Measurements from ENCODE around the gene TRAF1. TPM values are rescaled to one million over a fixed set of nuclear protein-coding genes. Genes with fewer than 3 reads are reported as not detected.

The TRAF1 gene
- total RNA-seq, 2 experiments from 2014 or later = 59.6 to 114 TPM

- ATAC-seq = no peak
- H3K27me3 Mint-ChIP-seq = no peaks in the 10 kb centered on the region
- CTCF ChIA-PET = no interaction called here
- H3K27ac Mint-ChIP-seq = no peak overlapping the region
- no peak for DNase-seq
- H3K4me1 Mint-ChIP-seq = peaks cover 5% of the 10 kb centered on the region
- H3K36me3 Mint-ChIP-seq = no peaks in the 10 kb centered on the region
- no peak overlapping the region for H3K4me3 Mint-ChIP-seq
- H3K9me3 Mint-ChIP-seq (ENCODE audit: low read depth) = no peaks in the 10 kb centered on the region
Measured at GRCh38 chr9:120949290-120949689, 22.7 kb upstream of the TRAF1 start.

DNA sequence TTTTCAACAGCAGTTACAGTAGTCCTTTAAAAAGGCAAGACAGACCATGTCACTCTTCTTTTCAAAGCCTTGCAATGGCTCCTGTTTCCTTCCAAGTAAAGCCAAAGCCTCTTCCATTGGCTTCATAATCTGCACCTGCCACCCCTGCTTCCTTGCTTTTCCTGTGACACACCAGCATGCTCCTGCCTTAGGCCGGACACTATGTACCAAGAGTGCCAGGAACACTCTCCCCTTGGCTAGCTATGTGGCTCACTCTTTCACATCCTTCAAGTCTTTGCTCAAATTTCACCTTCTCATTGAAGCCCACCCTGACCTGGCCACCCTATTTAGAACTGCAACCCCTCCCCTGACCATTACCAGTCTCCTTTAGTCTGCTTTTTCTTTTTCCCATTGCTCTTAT lies 22.2 kb upstream of the TRAF1 start:
- ATAC-seq (no peak), DNase-seq (no peak)
- no peaks in the 10 kb centered on the region for H3K36me3 Mint-ChIP-seq
- H3K4me3 Mint-ChIP-seq = no peak overlapping the region
- peaks cover 5% of the 10 kb centered on the region for H3K4me1 Mint-ChIP-seq
- CTCF ChIA-PET = no interaction called here
- H3K27ac Mint-ChIP-seq = no peak overlapping the region
- no peaks in the 10 kb centered on the region for H3K9me3 Mint-ChIP-seq (ENCODE audit: low read depth)
- H3K27me3 Mint-ChIP-seq = no peaks in the 10 kb centered on the region

DNA sequence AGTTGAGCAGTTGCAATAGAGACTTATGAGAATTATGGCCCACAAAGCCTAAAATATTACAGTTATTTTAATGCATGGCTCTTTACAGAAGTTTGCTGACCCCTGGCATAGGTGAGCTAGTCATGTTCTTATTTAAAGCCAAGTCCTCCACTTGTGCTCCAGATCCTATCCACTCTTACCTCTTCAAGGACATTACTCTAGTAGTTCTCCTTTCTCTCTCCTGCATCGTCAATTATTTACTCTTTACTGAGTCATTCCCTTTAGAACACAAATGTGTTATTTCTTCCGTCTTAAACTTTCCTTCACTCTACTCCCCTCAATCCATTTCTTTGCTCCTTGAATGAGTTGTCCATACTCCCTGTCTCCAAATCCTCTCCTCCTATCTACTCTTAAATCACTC lies 20.6 kb upstream of the TRAF1 start:
- CTCF ChIA-PET = interaction anchor here (0.8 to 1.0 kb wide), 2 partner anchors 10 to 34 kb away, joined by 3 to 4 read pairs; no protein-coding TSS in a partner anchor
- no peak overlapping the region for H3K27ac Mint-ChIP-seq
- DNase-seq (no peak), ATAC-seq (no peak)
- no peaks in the 10 kb centered on the region for H3K27me3 Mint-ChIP-seq
- H3K9me3 Mint-ChIP-seq (ENCODE audit: low read depth) = no peaks in the 10 kb centered on the region
- no peaks in the 10 kb centered on the region for H3K36me3 Mint-ChIP-seq
- no peak overlapping the region for H3K4me3 Mint-ChIP-seq
- H3K4me1 Mint-ChIP-seq = peaks cover 5% of the 10 kb centered on the region

DNA sequence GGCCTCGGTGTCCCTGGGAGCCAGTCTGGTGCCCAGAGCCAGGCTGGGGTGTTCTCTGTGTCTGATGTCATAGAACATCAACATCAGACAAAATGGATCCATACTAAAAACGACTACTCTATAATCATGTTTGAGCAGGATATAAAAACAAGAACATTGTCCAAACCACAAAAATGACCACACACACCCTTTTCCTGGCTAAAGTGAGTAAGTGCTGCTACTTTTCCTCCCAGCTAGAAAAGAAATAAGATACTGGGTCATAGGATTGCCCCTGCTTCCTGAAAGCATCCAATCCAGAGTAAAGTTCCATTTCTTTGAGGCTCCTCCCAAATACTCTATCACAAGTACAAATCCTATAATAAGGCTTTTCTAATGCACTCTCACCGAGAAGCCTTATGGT lies 19.7 kb upstream of the TRAF1 start:
- no peaks in the 10 kb centered on the region for H3K9me3 Mint-ChIP-seq (ENCODE audit: low read depth)
- no peak overlapping the region for H3K4me3 Mint-ChIP-seq
- H3K27me3 Mint-ChIP-seq = no peaks in the 10 kb centered on the region
- H3K4me1 Mint-ChIP-seq = peaks cover 5% of the 10 kb centered on the region
- ATAC-seq (no peak), DNase-seq (no peak)
- H3K27ac Mint-ChIP-seq = no peak overlapping the region
- CTCF ChIA-PET = interaction anchor here (0.8 to 1.0 kb wide), 2 partner anchors 9 to 35 kb away, joined by 3 to 4 read pairs; no protein-coding TSS in a partner anchor
- H3K36me3 Mint-ChIP-seq = no peaks in the 10 kb centered on the region

GRCh38 chr9:120944948-120945347 lies 18.4 kb upstream of the TRAF1 start:
- no peak overlapping the region for H3K4me3 Mint-ChIP-seq
- no peak for ATAC-seq
- peaks cover 2% of the 10 kb centered on the region for H3K27me3 Mint-ChIP-seq
- DNase-seq = no peak
- CTCF ChIA-PET = interaction anchor here (1.0 kb wide), 1 partner anchor 14 kb away, joined by 4 read pairs; no protein-coding TSS in a partner anchor
- H3K36me3 Mint-ChIP-seq = no peaks in the 10 kb centered on the region
- peaks cover 5% of the 10 kb centered on the region for H3K4me1 Mint-ChIP-seq
- H3K27ac Mint-ChIP-seq = no peak overlapping the region
- no peaks in the 10 kb centered on the region for H3K9me3 Mint-ChIP-seq (ENCODE audit: low read depth)

- Mint-ChIP-seq H3K36me3 (no peaks in the 10 kb centered on the region), H3K4me3 (no peak overlapping the region), H3K9me3 (ENCODE audit: low read depth) (no peaks in the 10 kb centered on the region), H3K27me3 (peaks cover 2% of the 10 kb centered on the region), H3K4me1 (peaks cover 5% of the 10 kb centered on the region), H3K27ac (no peak overlapping the region)
- ATAC-seq (no peak), DNase-seq (no peak)
- CTCF ChIA-PET = interaction anchor here (1.0 to 1.3 kb wide), 2 partner anchors 13 to 37 kb away, joined by 3 to 4 read pairs; no protein-coding TSS in a partner anchor
Measured at GRCh38 chr9:120944434-120944843, 17.8 kb upstream of the TRAF1 start.

- CTCF ChIA-PET = no interaction called here
- H3K27me3 Mint-ChIP-seq = peaks cover 2% of the 10 kb centered on the region
- H3K4me1 Mint-ChIP-seq = peaks cover 7% of the 10 kb centered on the region
- no peaks in the 10 kb centered on the region for H3K36me3 Mint-ChIP-seq
- H3K9me3 Mint-ChIP-seq (ENCODE audit: low read depth) = no peaks in the 10 kb centered on the region
- no peak overlapping the region for H3K27ac Mint-ChIP-seq
- no peak for DNase-seq
- no peak overlapping the region for H3K4me3 Mint-ChIP-seq
- ATAC-seq = no peak
Measured at GRCh38 chr9:120942186-120943001, 15.8 kb upstream of the TRAF1 start.

GRCh38 chr9:120941046-120941770 lies 14.6 kb upstream of the TRAF1 start:
- CTCF ChIA-PET = no interaction called here
- no peak overlapping the region for H3K27ac Mint-ChIP-seq

GRCh38 chr9:120940573-120940972 lies 14.0 kb upstream of the TRAF1 start:
- Mint-ChIP-seq H3K4me3 (no peak overlapping the region), H3K27ac (no peak overlapping the region), H3K36me3 (no peaks in the 10 kb centered on the region), H3K27me3 (peaks cover 2% of the 10 kb centered on the region), H3K9me3 (ENCODE audit: low read depth) (no peaks in the 10 kb centered on the region), H3K4me1 (peaks cover 16% of the 10 kb centered on the region)
- CTCF ChIA-PET = interaction anchor here (1.7 kb wide), 1 partner anchor 68 kb away, joined by 4 read pairs; no protein-coding TSS in a partner anchor
- no peak for DNase-seq
- ATAC-seq = no peak

More at GRCh38 chr9:120941046-120941770, 14.6 kb upstream of the TRAF1 start:
- no peaks in the 10 kb centered on the region for H3K9me3 Mint-ChIP-seq (ENCODE audit: low read depth)
- H3K27me3 Mint-ChIP-seq = peaks cover 2% of the 10 kb centered on the region
- DNase-seq (no peak), ATAC-seq (no peak)
- peaks cover 14% of the 10 kb centered on the region for H3K4me1 Mint-ChIP-seq
- no peaks in the 10 kb centered on the region for H3K36me3 Mint-ChIP-seq
- no peak overlapping the region for H3K4me3 Mint-ChIP-seq

GRCh38 chr9:120938851-120939250 lies 12.3 kb upstream of the TRAF1 start:
- Mint-ChIP-seq H3K9me3 (ENCODE audit: low read depth) (no peaks in the 10 kb centered on the region), H3K27me3 (peaks cover 2% of the 10 kb centered on the region), H3K4me3 (no peak overlapping the region), H3K36me3 (no peaks in the 10 kb centered on the region), H3K27ac (no peak overlapping the region), H3K4me1 (peaks cover 31% of the 10 kb centered on the region)
- CTCF ChIA-PET = interaction anchor here (1.1 to 2.0 kb wide), 5 partner anchors 23 to 123 kb away, joined by 3 to 11 read pairs (median 4); no protein-coding TSS in a partner anchor
- no peak for DNase-seq
- no peak for ATAC-seq

- Mint-ChIP-seq H3K4me3 (no peak overlapping the region), H3K9me3 (ENCODE audit: low read depth) (no peaks in the 10 kb centered on the region), H3K27ac (no peak overlapping the region), H3K4me1 (peaks cover 43% of the 10 kb centered on the region), H3K27me3 (peaks cover 2% of the 10 kb centered on the region), H3K36me3 (no peaks in the 10 kb centered on the region)
- no peak for ATAC-seq
- no peak for DNase-seq
- CTCF ChIA-PET = interaction anchor here (0.9 to 4.2 kb wide), 18 partner anchors 9 to 182 kb away, joined by 3 to 42 read pairs (median 6); no protein-coding TSS in a partner anchor
Measured at GRCh38 chr9:120937596-120937995, 11.0 kb upstream of the TRAF1 start.

DNA sequence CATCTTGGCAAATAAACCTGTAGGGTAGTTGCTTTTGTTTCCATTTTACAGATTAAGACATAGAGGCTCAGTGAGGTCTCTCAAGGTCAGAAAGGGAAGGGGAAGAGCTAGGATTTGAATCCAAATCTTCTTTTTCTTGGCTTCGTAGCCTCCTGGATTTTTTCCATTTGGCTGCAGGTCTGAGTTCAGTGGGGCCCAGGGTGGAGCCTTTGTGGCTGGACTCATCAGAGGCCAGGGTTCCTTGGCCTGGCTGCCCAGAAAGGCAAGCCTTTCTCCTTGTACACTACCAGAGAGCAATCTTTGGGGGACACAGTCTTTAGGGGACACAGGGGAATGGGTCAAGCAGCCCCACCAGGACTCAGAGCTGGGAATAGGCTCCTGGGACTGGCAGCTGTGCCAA lies 10.5 kb upstream of the TRAF1 start:
- Mint-ChIP-seq H3K4me1 (peaks cover 48% of the 10 kb centered on the region), H3K9me3 (ENCODE audit: low read depth) (no peaks in the 10 kb centered on the region), H3K36me3 (no peaks in the 10 kb centered on the region), H3K4me3 (no peak overlapping the region), H3K27ac (peak overlapping the region; percentile 26), H3K27me3 (peaks cover 2% of the 10 kb centered on the region)
- CTCF ChIA-PET = interaction anchor here (0.6 to 4.2 kb wide), 32 partner anchors 10 to 324 kb away, joined by 3 to 42 read pairs (median 4); partner anchors contain the start of gene TRAF1
- ATAC-seq (no peak), DNase-seq (no peak)

DNA sequence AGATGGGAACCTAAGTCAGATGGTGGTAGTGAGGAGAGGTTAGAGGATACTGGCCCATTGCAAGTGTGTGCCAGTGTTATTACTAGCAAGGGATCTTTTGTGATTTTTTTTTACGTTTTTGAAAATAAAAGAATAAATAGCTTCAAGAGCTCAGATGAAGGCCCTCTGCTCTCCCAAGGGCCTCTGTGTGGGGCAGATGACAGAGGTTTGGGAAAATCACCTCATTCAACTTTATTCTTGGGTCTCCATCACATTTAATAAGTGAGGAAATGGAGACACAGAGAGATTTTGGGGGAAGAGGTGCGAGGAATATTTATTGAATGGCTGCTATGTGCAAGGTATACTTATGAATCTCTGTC lies 10.1 kb upstream of the TRAF1 start:
- H3K4me1 Mint-ChIP-seq = peaks cover 51% of the 10 kb centered on the region
- no peaks in the 10 kb centered on the region for H3K9me3 Mint-ChIP-seq (ENCODE audit: low read depth)
- DNase-seq (no peak), ATAC-seq (no peak)
- no peaks in the 10 kb centered on the region for H3K36me3 Mint-ChIP-seq
- no peak overlapping the region for H3K4me3 Mint-ChIP-seq
- peak overlapping the region; percentile 87 for H3K27ac Mint-ChIP-seq
- CTCF ChIA-PET = interaction anchor here (0.6 to 4.2 kb wide), 33 partner anchors 9 to 324 kb away, joined by 3 to 42 read pairs (median 5); partner anchors contain the start of gene TRAF1
- peaks cover 2% of the 10 kb centered on the region for H3K27me3 Mint-ChIP-seq

All from activated CD8-positive, alpha-beta memory T cell treated with anti-CD3 and anti-CD28 coated beads, Interleukin-2, amount 10 ng/mL, durations not matched to agents 7 days and 5 days (primary cell).